HG02588 (cell line): ENCODE results near the gene GPR146.

Source experiments
- ATAC-seq: cut with Tn5 transposase; IDR thresholded peaks from one replicate; pipeline ENCODE4 v1.9.1; 2021; ENCODE audit warnings: mild to moderate bottlenecking, moderate library complexity; ENCODE audit not compliant: unreplicated experiment

The GPR146 gene

GRCh38 chr7:1090686-1091643 lies 46.6 kb downstream of the GPR146 start:
- ATAC-seq: no peak

GRCh38 chr7:1091644-1092027 lies 47.3 kb downstream of the GPR146 start:
- ATAC-seq: no peak

GRCh38 chr7:1092161-1092632 lies 47.9 kb downstream of the GPR146 start:
- no peak for ATAC-seq

- no peak for ATAC-seq
These were observed 48.6 kb downstream of the GPR146 start for GRCh38 chr7:1092806-1093501.

- no peak for ATAC-seq
These were observed 49.1 kb downstream of the GPR146 start for GRCh38 chr7:1093502-1093843.

GRCh38 chr7:1093916-1094508 lies 49.7 kb downstream of the GPR146 start:
- no peak for ATAC-seq

GRCh38 chr7:1094870-1095269 lies 50.5 kb downstream of the GPR146 start:
- ATAC-seq: no peak

- no peak for ATAC-seq
These were observed 51.3 kb downstream of the GPR146 start for GRCh38 chr7:1095621-1096155.

- ATAC-seq: no peak
These were observed 52.1 kb downstream of the GPR146 start for GRCh38 chr7:1096156-1097119.

GRCh38 chr7:1097120-1097504 lies 52.8 kb downstream of the GPR146 start:
- ATAC-seq: no peak

- ATAC-seq: no peak
These were observed 54.2 kb downstream of the GPR146 start for GRCh38 chr7:1098243-1099153.

GRCh38 chr7:1099154-1099542 lies 54.8 kb downstream of the GPR146 start:
- ATAC-seq: no peak

GRCh38 chr7:1099637-1100036 lies 55.3 kb downstream of the GPR146 start:
- no peak for ATAC-seq

- no peak for ATAC-seq
These were observed 56.0 kb downstream of the GPR146 start for GRCh38 chr7:1100386-1100785.

GRCh38 chr7:1100834-1101562 lies 56.7 kb downstream of the GPR146 start:
- ATAC-seq: no peak

- ATAC-seq: no peak
These were observed 57.5 kb downstream of the GPR146 start for GRCh38 chr7:1101563-1102431.

GRCh38 chr7:1103009-1103788 lies 58.9 kb downstream of the GPR146 start:
- peak; percentile 42 for ATAC-seq
